H4 (cell line): ENCODE measurements around the gene CHKB. TPM values are rescaled to one million over a fixed set of nuclear protein-coding genes. Genes with fewer than 3 reads are reported as not detected.
"Not testable (repeated sequence)": the region's sequence is repeated elsewhere in the genome, so short reads cannot be mapped to it uniquely, and the experiment has no call there.

Experiments
- DNase-seq: peaks from one replicate; pipeline ENCODE4 v3.0.0-alpha.2; 2015; ENCODE audit warnings: low spot score
- total RNA-seq: library from RNA; depleted of rRNA; stranded (reverse); fragments of >200 nt; shearing (Covaris generic); gene quantifications from 2 replicates; pipeline ENCODE4 v1.2.3, GENCODE V29; 2014; rRNA removed

Gene CHKB, protein sequence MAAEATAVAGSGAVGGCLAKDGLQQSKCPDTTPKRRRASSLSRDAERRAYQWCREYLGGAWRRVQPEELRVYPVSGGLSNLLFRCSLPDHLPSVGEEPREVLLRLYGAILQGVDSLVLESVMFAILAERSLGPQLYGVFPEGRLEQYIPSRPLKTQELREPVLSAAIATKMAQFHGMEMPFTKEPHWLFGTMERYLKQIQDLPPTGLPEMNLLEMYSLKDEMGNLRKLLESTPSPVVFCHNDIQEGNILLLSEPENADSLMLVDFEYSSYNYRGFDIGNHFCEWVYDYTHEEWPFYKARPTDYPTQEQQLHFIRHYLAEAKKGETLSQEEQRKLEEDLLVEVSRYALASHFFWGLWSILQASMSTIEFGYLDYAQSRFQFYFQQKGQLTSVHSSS
- total RNA-seq: 9.4 and 12.1 TPM in 2 replicates

DNA sequence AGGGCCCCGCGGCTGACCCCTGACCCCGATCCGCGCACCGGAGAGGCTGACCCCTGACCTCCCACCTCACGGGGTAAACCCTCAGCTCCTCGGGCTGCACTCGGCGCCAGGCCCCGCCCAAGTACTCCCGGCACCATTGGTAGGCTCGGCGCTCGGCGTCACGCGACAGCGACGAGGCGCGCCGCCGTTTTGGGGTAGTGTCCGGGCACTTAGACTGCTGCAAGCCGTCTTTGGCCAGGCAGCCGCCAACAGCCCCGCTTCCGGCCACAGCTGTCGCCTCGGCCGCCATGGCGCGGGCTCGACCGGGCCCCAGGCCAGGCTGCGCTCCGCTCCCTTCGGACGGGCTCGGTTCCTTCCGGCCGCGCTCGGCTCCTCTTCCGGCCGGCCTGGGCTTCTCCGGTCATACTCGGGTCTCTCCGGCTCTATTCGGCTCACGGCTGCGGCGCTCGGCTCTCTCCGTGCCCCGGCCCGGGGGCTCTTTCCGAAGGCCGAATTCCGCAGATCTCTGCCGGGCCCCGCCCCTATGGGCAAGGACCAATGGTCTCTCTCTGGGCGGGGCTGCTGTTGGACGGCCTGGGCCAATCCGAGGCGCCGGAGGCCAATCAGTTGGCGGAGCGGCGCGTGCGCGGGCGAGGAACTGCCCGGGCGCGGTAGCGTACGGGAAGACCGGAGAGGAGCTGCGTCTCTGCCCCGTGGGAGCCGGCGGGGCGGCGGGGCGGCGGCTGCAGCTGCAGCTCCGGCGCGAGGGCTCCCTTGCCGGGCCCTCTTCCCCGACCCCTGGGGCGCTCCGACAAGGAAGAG lies at the start of gene CHKB:
TSS of gene CHKB (minus strand) at position 357 of the 801 bp plus-strand sequence. CDS start at position 289, 68 bp downstream.
- DNase-seq: peak; percentile 94

DNA sequence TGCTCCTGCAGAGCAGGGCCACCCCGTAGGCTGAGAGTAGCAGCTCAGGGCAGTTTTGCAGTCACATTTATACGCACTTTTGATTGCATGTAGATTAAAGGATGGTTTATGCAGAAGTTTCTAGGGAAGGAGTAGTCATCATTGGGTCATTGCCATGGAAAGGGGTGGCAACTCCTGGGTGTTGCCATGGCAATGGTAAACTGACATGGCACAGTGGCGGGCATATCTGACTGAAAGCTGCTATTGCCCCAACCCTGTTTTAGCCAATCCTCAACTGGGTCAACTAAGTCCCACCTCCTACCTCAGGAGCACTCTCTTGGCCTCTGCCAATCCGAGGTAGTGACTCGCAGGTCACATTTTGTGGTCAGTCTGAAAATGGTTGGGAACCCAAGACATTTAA lies 47.7 kb upstream of the CHKB start:
- DNase-seq: no peak

DNA sequence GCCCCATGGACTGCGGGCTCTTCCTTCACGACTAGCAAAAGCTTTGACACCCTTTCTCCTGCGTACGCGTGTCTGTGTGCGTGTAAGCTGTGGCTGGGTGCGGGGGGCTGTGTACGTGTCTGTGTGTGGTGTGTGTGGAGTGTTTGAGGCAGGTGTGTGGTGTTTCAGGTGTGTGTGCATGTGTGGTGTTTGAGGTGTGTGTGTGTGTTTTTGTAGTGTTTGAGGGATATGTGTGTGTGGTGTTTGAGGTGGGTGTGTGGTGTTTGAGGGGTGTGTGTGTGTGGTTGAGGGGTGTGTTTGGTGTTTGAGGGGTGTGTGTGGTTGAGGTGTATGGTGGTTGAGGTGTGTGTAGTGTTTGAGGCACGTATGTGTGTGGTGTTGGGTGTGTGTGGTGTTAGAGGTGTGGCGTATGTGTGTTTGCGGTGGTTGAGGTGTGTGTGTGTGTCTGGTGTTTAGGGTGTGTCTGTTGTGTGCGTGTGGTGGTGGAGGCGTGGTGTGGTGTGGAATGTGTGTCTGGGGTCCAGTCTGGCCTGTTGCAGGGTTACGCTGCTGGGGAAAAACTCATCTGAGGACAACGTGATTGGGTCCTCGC lies 46.0 kb upstream of the CHKB start:
- no peak for DNase-seq

DNA sequence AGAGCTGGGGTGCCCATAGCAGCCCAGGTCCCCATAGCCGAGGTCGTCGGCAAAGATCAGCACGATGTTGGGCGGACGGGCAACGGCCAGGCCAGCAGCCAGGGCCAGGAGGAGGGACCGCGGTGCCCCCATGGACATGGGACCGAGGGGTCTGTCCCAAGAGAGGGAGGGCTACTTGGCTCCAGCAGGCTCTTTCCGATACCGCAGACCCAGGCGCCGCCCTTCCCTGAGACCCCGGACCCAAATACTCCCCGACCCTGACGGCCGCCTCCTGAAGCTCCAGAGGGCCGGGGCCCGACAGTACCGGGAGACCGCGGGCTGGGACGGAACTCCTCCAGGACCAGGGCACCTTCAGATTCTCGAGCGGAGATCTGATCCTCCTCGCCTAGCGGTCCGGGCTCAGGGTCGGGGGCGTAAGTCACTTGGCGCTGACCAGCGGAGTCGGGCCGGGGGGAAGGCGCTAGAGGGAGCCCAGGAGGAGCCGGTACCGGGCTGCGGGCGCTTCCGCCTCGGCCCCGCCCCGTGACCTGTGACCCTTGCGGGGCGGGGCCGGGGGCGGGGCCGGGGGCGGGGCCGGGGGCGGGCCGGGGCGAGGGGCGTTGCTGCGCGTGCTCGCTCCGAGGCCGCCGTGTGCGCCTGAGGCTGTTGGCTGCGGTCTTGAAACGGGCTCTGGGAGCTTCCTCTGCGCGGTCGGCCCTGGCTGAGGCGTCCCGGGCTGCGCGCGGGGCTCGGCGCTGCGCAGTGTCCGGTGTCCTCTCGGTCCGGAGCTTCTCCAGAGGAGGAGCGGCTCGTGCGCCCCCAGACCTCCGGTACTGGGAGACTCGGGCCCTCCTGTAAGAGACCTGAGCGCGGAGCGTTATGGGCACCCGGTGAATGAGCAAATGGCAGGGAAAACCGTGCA lies 45.2 kb upstream of the CHKB start, which contains the start of gene ARSA:
TSS of gene ARSA (minus strand) at position 511 of the 901 bp plus-strand sequence. CDS start at position 138, 373 bp downstream.
- peak; percentile 81 for DNase-seq

DNA sequence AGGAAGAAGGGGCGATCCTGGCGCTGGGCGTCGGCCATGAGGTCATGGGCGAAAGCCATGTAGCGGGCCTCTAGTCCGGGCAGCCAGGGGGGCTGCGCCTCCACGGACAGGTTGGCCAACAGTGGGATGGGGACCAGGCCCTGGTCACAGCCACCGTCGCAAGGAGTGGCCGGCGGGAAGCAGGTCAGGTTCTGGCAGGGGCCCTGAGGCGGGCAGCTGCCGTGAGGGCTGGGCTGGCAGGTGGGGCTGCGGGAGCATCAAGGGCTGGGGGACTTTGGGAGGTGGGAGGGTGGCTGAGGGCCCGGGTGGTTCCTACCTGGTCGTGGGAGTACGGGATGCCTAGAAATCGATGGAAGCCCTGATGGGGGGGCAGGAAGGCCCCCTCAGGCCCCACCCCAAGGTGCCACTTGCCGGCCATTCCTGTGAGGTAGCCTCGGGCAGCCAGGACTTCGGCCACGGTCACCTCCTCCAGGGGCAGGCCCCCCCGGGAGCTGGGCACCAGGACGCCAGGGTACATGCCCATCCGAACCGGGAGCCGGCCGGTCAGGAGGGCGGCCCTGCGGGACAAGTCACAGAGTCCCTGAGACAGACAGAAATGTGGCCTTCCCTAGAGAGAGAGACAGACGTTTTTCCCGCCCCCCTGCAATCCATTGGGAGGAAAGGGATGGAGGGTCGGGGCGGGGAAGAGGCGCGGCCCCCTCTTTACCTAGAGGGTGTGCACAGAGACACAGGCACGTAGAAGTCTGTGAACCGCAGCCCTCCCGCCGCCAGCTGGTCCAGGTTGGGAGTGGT lies 44.4 kb upstream of the CHKB start:
- no peak for DNase-seq

DNA sequence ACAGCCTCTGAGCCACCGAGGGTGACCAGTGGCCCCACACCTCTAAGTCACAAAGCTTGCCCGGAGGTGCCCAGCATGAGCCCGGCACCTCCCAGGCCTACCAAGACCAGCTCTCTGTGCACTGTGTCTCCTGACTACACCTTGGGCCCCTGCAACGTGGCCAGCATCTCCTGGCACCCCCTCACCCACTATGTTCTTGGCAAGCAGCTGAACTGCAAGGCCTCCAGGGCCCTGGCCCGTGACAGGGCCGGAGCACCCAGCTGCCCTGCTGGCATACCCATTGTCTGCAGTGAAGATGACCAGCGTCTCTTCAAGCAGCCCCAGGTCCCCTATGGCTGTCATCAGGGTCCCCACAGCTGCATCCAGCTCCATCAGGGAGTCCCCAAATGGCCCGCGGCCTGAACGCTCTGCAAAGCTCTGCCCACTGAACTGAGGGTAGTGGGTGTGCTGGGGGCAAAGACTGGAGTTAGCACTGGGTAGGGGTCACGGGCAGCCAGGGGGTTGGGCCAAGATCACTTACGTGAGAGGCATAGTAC lies 43.7 kb upstream of the CHKB start:
- DNase-seq: no peak

DNA sequence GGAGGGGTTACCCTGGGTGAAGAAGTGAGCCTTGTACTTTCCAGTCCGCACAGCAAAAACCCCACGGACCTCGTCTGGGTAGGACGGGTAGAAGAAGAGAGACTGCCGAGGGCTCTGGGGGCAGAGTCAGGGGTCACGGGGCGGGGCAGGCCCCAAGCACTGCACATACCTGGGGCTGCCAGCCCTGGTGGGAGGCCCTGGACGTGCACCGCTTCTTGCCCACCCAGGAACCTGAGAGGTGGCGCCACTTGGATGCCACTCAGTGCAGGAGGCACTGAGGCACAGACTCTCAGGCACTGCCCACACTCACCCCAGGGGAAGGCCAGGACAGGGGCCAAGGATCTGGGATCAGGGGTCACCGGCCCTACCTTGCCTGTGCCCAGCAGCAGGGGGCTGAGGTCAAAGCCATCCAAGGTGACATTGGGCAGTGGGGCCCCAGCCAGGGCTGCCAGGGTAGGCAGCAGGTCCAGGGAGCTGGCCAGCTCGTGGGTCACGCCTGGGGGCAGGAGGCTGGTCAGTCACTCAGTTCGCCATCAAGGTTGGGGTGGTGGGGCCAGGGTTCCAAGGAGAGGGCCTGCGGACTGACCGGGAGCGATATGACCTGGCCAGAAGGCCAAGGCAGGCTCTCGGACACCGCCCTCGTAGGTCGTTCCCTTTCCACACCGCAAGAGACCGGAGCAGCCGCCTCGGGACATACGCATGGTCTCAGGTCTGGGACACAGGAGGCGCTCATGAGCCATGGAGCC lies 43.1 kb upstream of the CHKB start:
- DNase-seq: no peak

DNA sequence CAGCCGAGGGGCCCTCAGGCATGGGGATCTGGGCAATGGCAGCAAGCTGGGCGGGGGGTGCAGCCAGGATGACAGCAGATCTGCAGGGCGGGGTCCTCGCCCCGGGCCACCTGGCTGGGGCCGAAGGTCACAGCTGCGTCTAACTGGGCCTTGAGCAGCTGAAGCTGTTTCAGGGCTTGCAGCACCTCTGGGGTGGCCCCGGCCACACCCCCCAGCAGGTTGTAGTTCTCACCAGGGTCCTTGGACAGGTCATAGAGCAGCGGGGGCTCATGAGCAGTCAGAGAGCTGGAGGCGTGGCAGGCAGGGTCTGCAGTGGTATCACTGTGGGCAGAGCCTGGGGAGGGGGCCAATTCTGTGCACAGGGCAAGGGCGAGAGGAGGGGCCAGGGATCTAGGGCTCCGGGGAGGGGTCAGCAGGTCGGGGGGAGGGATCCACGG lies 42.5 kb upstream of the CHKB start:
- no peak for DNase-seq

DNA sequence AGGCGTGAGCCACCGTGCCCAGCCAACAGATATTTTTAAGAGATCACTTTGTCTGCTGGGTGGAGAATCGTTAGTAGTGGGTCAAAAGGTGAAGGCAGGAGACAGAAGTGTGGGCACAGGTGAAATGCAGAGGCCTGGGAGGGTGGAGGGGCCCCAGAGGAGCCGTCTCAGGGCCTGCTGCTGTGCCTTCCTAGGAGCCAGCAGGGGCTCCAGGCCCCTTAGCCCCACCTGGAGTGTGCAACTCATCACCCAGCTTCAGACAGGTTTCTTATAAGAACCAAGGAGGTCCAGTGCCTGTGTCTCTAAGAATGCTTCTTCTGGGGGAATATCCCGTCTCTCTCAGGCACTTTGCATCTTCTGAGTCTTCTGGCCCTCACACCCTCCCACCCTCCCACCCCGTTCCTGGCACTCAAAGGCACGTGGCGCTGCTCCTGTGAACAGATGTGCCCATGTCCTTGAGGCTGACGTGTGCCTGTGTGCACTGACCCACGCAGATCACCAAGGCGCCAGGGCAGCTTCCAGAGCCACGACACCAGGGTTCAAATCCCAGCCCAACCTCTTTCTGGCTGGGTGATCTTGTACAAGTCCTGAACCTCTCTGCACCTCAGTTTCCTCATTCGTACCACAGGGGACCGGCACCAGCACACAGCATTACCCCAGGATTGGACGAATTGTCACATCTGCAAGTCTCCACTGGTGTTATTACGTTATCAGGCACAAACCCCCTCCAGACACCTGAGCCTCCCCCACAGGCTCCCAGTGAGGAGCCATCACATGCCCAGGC lies 41.9 kb upstream of the CHKB start:
- no peak for DNase-seq

DNA sequence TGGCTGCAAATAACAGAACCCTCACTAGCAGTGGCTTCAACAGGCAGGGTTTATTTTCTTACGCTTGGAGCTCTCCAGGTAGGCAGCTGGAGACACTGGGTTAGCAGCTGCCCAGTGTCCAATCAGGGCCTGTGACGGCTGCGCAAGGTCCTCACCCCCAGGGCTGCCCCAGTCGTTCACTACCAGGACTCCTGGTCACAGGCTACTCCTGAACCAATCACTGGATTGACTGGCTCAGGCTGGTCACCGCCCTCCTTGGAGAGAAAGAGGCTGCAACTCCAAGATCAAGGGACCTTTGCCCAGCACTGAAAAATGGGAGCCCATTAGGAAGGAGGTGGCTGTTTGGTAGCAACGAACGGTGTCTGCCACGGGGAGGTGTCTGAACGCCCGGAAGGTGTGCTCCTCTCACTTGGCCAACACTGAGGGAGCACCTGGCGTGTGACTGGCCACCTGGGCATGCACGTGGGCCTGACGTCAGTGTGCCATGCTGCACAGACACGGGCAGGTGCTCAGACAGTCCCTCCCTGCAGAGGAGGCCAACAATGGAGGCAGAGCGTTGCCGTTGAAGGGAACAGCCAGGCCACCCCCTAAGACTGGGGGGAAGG lies 40.2 kb upstream of the CHKB start:
- no peak for DNase-seq

DNA sequence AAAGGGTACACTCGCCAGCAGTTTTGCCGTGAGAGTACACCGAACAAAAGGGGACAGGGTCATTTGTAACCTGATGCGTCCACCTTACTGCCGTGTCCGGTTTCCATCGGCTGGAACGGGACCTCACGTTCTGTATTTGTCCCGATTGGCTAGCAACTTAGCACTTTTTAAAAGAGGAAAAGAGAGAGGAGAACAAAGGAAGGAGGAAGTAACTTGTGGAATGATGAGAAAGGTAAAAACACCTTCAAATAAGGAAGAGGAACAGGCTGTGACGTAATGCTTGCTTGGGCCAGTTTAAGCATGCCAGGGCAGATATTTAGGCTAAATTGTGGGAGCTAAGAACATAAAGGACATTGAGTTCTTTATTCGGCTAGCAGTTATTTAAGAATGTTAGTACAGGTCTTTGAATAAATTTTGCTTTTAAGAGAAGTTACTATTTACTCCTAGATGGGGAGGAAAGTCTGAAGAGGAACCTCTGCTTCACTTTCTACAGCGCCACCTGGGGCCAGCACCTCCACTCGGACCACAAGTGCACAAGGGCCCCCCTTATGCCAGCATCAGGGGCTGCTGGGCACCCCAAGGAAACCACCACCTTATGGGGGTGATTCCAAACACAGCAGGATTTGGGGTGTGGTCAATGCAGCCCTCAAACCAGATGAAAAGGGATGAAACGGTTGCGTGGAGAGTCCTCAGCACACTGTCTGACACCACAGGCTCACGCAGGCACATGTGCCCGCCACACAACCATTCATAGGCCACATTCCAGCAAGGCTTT lies 39.5 kb upstream of the CHKB start:
- no peak for DNase-seq

DNA sequence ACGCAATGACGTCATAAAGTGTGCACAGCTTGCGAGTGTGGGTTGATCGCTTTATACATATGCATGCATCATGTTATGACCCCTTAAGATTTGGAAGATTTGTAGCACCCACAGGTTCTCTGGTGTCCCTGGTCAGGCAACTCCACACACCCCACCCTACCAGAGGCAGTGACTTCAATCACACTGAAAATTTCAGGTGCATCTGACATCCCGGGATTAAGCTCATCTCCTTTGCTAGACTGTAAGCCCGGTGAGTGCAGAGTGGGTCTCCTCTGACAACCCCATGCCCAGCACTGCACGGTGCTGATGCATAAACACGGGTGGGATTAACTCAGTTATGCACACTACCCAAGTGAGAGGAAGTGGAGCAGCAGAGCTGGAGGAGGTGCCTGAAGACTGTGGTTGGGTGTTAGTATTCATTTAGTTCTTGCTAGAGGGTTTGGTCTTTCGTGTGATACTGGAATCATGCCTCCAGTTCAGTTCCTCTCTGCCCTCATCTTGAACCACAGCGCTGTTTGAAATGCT lies 38.8 kb upstream of the CHKB start:
- no peak for DNase-seq

DNA sequence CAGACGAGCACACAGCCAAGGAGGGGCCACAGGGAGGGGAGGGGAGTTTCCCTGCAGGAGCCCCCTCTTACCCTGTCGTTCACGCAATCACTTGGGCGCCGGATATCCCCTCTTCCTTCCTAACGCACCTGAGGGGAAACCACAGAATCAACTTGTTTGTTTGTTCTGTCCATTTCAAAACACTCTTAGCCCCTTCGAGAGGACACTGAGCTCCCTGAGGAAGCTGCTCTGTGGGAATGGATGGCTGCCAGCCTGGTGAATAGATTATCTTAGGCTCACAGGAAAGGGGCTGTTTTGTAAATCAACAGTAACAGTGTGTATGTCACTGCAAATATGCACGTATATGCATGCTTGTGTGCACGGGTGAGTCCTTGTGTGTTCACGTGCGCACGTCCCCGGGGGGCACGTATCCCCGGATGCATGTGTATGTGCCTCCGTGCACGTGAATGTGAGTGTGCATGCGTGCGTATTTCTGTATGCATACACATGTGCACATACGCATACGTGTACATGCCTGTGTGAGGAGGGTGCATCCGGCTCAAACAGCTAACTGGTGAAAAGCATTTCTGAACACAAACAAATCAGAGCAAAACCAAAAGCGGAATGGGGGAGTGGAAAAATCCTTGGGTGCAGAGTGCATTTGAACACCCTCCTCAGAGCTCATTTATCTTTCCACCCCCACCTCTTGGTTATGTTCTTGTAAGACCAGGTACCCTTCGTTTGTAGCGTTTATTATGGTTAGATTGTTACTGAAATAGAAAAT lies 38.1 kb upstream of the CHKB start:
- DNase-seq: peak; percentile 55

DNA sequence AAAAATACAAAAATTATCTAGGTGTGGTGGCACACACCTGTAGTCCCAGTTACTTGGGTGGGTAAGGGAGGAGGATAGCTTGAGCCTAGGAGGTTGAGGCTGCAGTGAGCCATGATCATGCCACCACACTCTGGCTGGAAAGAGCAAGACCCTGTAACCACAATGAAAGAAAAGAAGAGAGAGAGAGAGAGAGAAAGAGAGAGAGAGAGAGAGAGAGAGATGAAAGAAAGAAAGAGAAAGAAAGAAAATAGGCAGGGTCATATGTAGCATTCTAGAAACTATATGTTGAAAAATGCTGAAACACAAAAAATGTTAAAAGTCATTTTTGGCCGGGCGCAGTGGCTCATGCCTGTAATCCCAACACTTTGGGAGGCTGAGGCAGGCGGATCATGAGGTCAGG lies 31.6 kb upstream of the CHKB start:
- DNase-seq: not testable (repeated sequence)

DNA sequence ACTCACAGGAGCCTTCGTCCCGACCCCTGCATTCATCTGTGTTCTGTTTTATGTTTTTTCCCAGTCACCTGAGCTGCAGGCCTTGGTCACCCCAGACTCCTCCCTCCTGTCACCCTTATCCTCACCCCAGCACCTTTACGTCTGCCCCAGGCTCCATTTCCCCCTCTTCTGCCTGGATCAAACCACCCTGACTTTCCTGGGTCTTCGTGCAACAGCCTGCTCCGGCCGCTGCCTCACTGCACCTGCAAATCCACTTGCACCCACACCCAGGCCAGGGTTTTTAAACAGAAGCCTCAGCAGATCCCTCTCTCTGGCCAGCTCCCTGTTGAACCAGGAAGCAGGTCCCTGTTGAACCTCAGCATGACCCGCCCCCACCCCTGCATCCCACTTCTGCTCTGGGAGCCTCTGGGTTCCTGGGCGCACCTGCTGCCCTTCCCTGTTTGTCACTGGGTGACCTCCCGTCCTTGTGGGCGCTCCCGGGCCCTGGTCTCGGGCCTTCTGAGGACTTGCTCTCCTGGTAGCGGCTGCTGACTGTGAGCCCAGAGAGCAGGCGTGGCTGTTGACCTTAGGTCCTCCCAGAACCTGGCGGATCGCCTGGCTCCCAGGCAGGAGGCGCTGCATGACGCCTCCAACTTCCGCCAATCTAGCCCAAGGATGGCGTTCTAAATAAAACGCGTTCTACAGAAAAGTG lies 30.8 kb upstream of the CHKB start:
- no peak for DNase-seq
